Measurements from ENCODE around the gene ARL8A. TPM values are rescaled to one million over a fixed set of nuclear protein-coding genes. Genes with fewer than 3 reads are reported as not detected.

The ARL8A gene
- total and polyA plus RNA-seq, 2 experiments from 2014 or later = 42.1 to 45.3 TPM

DNA sequence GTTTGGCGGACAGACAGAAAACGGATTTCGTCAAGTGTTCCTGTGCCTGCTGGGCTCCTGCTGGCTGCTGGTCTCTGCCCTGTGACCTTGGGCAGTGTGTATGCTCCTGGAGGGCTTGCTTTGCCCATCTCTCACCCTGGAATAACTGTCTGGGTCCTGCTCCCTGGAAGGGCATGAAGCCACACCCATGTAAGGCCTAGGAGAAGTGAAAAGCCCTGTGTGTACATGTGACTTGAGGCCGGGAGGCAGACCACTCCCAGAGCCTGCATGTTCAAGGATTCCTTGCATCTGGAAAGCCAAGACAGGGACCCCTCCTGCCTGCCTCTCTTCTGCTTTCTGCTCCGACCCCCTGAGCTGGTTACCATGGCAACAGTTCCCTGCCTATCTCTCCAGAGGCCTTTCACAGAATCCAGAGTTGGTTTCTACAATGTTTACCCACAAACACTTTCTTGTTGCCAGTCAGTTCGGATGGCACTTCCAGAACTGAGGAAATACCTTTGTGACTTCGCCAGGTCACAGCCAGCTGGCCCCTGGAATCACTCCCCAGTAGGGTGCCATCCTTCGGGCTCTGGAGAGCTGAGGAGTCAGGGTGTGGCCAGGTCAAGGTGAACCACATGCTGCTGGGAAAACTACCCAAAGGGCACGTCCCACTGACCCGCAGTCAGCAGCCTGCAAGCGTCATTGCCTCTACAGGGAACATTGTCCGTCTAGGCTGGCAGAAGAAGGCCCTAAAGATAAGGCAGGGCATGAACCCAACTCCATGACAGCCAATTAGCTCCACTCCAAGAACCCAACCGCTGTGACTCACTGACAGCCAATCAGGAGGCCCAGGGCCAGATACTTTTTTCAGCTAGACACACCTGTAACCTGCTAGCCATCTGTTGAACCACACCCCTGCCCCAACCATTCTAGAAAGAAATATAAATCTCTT is 36.5 kb downstream of the ARL8A start:
- Histone ChIP-seq H3K9me3 (ENCODE audit: low read depth) (no peaks in the 10 kb centered on the region), H3K27ac (peak overlapping the region; percentile 62), H3K36me3 (no peaks in the 10 kb centered on the region), H3K4me1 (ENCODE audit: low read depth) (peaks cover 23% of the 10 kb centered on the region), H3K4me3 (no peak overlapping the region), H3K27me3 (no peaks in the 10 kb centered on the region)
- TF ChIP-seq CTCF (IDR thresholded peaks at IDR 0.05; ENCODE audit: low read depth, low read length) = no peak
- peak in 1 of 2 donors; percentile 19 for DNase-seq (ENCODE audit: low read depth in 1 of 2, low spot score in 1 of 2)

DNA sequence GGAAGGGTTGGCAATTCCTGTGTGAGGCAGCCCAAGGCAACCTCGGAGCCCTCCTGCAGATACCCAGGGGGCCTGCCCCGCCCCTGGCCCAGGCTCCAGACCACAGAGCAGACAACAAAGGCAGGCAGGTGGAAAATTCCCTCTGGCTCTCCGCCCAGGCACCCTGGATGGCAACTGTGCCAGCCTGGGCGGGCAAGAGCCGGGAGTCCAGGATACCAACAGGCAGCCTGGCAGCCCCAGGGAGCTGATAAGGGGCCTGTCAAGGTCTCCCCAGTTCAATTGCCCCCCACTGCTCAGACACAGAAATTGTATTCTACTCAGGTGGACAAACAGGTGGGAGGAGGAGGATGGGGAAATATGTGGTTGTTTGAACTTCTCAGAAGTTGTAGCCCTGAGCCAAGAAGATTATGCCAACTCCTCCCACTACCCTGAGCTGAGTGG is 37.2 kb downstream of the ARL8A start:
- Histone ChIP-seq H3K36me3 (no peaks in the 10 kb centered on the region), H3K9me3 (ENCODE audit: low read depth) (no peaks in the 10 kb centered on the region), H3K27me3 (no peaks in the 10 kb centered on the region), H3K4me3 (no peak overlapping the region), H3K27ac (peak overlapping the region; percentile 62), H3K4me1 (ENCODE audit: low read depth) (peaks cover 18% of the 10 kb centered on the region)
- no peak for TF ChIP-seq CTCF (IDR thresholded peaks at IDR 0.05; ENCODE audit: low read depth, low read length)
- no peak for DNase-seq (ENCODE audit: low read depth in 1 of 2, low spot score in 1 of 2)

DNA sequence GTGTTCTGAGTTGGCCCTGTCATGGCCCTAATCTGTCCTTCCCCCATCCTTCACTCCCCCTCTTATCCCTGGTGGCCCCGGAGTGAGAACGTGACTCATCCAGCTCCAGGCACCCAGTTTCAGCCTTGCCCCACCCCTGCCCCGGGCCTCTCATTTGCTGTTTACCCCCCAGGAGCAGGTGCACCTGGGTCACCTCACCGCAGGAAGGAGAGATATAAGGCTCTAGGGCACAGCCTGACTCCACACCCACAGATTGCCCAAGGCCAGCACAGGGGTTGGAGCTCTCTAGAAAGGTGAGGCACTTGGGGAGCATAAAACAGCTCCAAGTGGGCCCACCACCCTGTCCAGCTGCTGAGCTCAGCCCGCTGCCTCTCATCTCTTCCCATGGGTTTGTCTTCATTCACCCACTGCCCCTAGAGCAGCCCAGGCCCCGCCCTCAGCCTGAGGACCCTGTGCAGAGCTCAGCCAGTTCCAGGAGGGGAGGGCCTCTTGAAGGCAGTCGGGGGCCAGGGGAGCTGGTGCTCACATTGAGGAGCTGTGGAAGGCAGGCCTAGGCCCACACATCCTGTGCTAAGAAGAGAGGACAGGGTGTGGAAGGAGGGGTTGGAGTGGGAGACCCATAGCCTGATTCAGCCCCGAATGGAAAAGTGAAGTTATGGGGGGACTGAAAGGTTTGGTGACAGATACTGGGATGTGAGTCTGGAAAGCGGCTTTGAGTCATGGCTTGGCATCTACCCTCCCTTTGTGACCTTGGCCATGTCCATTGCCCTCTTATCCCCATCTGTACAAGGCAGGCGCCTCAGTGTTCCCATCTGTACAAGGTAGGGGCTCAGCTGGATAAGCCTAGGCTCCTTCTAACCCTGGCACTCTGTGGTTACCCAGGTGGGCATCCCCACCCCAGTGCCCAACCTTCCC is 37.9 kb downstream of the ARL8A start:
- peaks cover 18% of the 10 kb centered on the region for H3K4me1 ChIP-seq (ENCODE audit: low read depth)
- no peak for DNase-seq (ENCODE audit: low read depth in 1 of 2, low spot score in 1 of 2)
- H3K4me3 ChIP-seq = no peak overlapping the region
- no peak for TF ChIP-seq CTCF (IDR thresholded peaks at IDR 0.05; ENCODE audit: low read depth, low read length)
- no peaks in the 10 kb centered on the region for H3K27me3 ChIP-seq
- no peaks in the 10 kb centered on the region for H3K9me3 ChIP-seq (ENCODE audit: low read depth)
- no peaks in the 10 kb centered on the region for H3K36me3 ChIP-seq
- peak overlapping the region; percentile 58 for H3K27ac ChIP-seq

GRCh38 chr1:202105571-202106339 is 38.8 kb downstream of the ARL8A start:
- no peak overlapping the region for H3K4me3 ChIP-seq
- peak overlapping the region; percentile 58 for H3K27ac ChIP-seq
- DNase-seq (ENCODE audit: low read depth in 1 of 2, low spot score in 1 of 2) = peak; percentile 43 to 72

More at GRCh38 chr1:202105571-202106339, 38.8 kb downstream of the ARL8A start:
- TF ChIP-seq CTCF (IDR thresholded peaks at IDR 0.05; ENCODE audit: low read depth, low read length) = no peak
- no peaks in the 10 kb centered on the region for H3K27me3 ChIP-seq
- H3K36me3 ChIP-seq = no peaks in the 10 kb centered on the region
- H3K4me1 ChIP-seq (ENCODE audit: low read depth) = peaks cover 18% of the 10 kb centered on the region
- H3K9me3 ChIP-seq (ENCODE audit: low read depth) = no peaks in the 10 kb centered on the region

Data from cardiac muscle cell (in vitro differentiated cells and primary cell).